Thyroid gland (tissue), 4 donors: Measurements from ENCODE around the gene APBA1. TPM values are rescaled to one million over a fixed set of nuclear protein-coding genes. Genes with fewer than 3 reads are reported as not detected.

Experiments used
- DNase-seq, 2 donors: peaks; one replicate each; pipeline ENCODE4 v3.0.0-alpha.2; 2019
- H3K27ac ChIP-seq, 3 donors: fragments of 200-600 bp; sonication (generic); 1 replicate in 2 of 3; 2 replicates in 1 of 3; pipeline ENCODE4 v1.5.1; 2016 to 2019; ENCODE audit warnings: mild to moderate bottlenecking in 1 of 3, moderate library complexity in 1 of 3
- H3K27me3 ChIP-seq: fragments of 200-600 bp; sonication (generic); one replicate; pipeline ENCODE4 v1.5.1; 2019
- H3K36me3 ChIP-seq, 2 donors: fragments of 200-600 bp; sonication (generic); one replicate each; pipeline ENCODE4 v1.5.1; 2016 to 2019
- H3K4me1 ChIP-seq, 2 donors: fragments of 200-600 bp; sonication (generic); one replicate each; pipeline ENCODE4 v1.5.1; 2017 to 2019
- H3K4me3 ChIP-seq, 3 donors: fragments of 200-600 bp; sonication (generic); replicated peaks in 1 of 3; 1 replicate in 2 of 3; 2 replicates in 1 of 3; pipeline ENCODE4 v1.5.1; 2016; ENCODE audit warnings: mild to moderate bottlenecking in 1 of 3
- H3K9me3 ChIP-seq: fragments of 200-600 bp; sonication (generic); one replicate; pipeline ENCODE4 v1.5.1; 2017
- CTCF ChIP-seq, 6 experiments: fragments of 200-600 bp in 3 of 6; fragments of 450-650 bp in 3 of 6; sonication (generic) in 3 of 6; IDR thresholded peaks; one replicate each; pipeline ENCODE4 v1.5.1; 2016 to 2019; ENCODE audit warnings: antibody characterized with exemption in 6 of 6, mild to moderate bottlenecking in 2 of 6, inconsistent platforms in 1 of 6, moderate library complexity in 1 of 6
- POLR2A ChIP-seq, 2 donors: fragments of 450-650 bp; IDR thresholded peaks; one replicate each; pipeline ENCODE4 v1.6.1; 2017; ENCODE audit warnings: antibody characterized with exemption in 2 of 2, mild to moderate bottlenecking in 2 of 2, moderate library complexity in 1 of 2
- WGBS, 2 donors: methylation state at CpG; one replicate each; pipeline ENCODE4 v1.1.5; 2017; 5-methylcytosine and 5-hydroxymethylcytosine counted together
- intact Hi-C: fragments of 100-400 bp; cut with DNase I; formaldehyde crosslinking; loops from one replicate; pipeline ENCODE4 v1.15.1; 2023
- total RNA-seq, 4 donors: library from RNA; depleted of rRNA; stranded (reverse); fragments of >200 nt; gene quantifications; one replicate each; pipeline ENCODE4 v1.2.3, GENCODE V29; 2016

Gene APBA1
- total RNA-seq, 4 donors from 2014 or later: 2.8 to 11.2 (median 3.8) TPM

DNA sequence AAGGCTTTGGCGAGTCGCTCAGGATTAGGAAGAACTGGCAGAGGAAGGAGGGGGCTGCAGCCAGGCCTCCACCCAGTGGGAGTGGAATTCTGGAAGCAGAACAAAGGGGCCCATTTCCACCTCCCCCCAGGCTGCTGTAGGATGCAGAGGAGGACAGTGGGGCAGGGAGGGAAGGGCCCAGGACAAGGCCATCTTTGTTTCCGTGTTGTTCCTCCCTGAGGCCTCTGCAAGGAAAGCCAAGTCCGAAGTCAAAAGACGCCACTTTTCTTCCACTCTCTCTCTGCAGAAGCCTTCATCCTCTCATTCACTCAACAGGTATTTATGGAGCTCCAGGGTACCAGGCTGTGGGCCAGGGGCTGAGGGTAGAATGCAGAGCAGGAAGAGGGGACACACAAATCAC, 276.5 kb downstream of the APBA1 start:
- no peak for TF ChIP-seq POLR2A (IDR thresholded peaks at IDR 0.05)
- TF ChIP-seq CTCF (IDR thresholded peaks at IDR 0.05): no peak

GRCh38 chr9:69393425-69393824, 278.7 kb downstream of the APBA1 start:
- Histone ChIP-seq H3K27ac (no peak overlapping the region), H3K27me3 (no peaks in the 10 kb centered on the region), H3K9me3 (no peaks in the 10 kb centered on the region), H3K4me3 (no peak overlapping the region), H3K4me1 (peaks cover 0 to 18% of the 10 kb centered on the region in 2 donors), H3K36me3 (peaks cover 15 to 17% of the 10 kb centered on the region in 2 donors)
- 88 to 92% methylated on average over 6 of the region's 6 CpGs for WGBS, 2 donors
- intact Hi-C loops: no loop called here
- DNase-seq: no peak
- no peak for TF ChIP-seq POLR2A (IDR thresholded peaks at IDR 0.05)
- TF ChIP-seq CTCF (IDR thresholded peaks at IDR 0.05): no peak

More for the DNA sequence above, 276.5 kb downstream of the APBA1 start:
- intact Hi-C loops: no loop called here
- H3K4me3 ChIP-seq: no peak overlapping the region
- H3K9me3 ChIP-seq: no peaks in the 10 kb centered on the region
- peaks cover 11 to 17% of the 10 kb centered on the region in 2 donors for H3K36me3 ChIP-seq
- no peak for DNase-seq
- no peaks in the 10 kb centered on the region for H3K27me3 ChIP-seq
- WGBS, 2 donors: 96 to 97% methylated on average over 5 of the region's 5 CpGs
- no peak overlapping the region for H3K27ac ChIP-seq
- peaks cover 0 to 18% of the 10 kb centered on the region in 2 donors for H3K4me1 ChIP-seq

DNA sequence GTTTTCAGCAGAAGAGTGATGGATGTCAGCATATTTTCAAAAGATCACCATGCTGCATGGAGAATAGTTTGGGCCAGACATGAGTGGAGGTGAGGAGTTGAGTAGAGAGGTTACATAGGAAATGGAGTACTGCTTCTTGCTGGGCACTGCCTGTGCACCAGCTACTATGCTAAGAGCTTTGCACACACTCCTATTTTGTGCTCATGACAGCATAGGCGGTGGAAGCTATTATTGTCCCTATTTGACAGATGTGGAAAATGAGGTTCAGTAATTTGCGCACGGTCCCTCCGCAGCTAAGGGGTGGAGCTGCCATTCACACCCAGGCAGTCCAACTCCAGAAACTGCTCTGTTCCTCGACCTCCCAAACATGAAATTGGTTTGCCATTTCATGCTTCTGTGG, 279.3 kb downstream of the APBA1 start:
- WGBS, 2 donors: 89 to 96% methylated on average over 5 of the region's 5 CpGs
- intact Hi-C loops: no loop called here
- TF ChIP-seq CTCF (IDR thresholded peaks at IDR 0.05): no peak
- no peak for TF ChIP-seq POLR2A (IDR thresholded peaks at IDR 0.05)
- H3K27ac ChIP-seq: no peak overlapping the region
- H3K4me1 ChIP-seq: peaks cover 0 to 18% of the 10 kb centered on the region in 2 donors
- peaks cover 17 to 21% of the 10 kb centered on the region in 2 donors for H3K36me3 ChIP-seq
- no peak for DNase-seq
- no peaks in the 10 kb centered on the region for H3K27me3 ChIP-seq
- no peak overlapping the region for H3K4me3 ChIP-seq
- no peaks in the 10 kb centered on the region for H3K9me3 ChIP-seq

- Histone ChIP-seq H3K4me3 (no peak overlapping the region), H3K9me3 (no peaks in the 10 kb centered on the region), H3K4me1 (peaks cover 0 to 18% of the 10 kb centered on the region in 2 donors), H3K36me3 (peaks cover 23 to 29% of the 10 kb centered on the region in 2 donors), H3K27me3 (no peaks in the 10 kb centered on the region), H3K27ac (no peak overlapping the region)
- DNase-seq: no peak
- TF ChIP-seq POLR2A (IDR thresholded peaks at IDR 0.05) (no peak), CTCF (IDR thresholded peaks at IDR 0.05) (no peak)
- intact Hi-C loops: no loop called here
- WGBS, 2 donors: 48 to 54% methylated on average over 7 of the region's 7 CpGs
Observed at GRCh38 chr9:69391946-69392345, 280.2 kb downstream of the APBA1 start.

DNA sequence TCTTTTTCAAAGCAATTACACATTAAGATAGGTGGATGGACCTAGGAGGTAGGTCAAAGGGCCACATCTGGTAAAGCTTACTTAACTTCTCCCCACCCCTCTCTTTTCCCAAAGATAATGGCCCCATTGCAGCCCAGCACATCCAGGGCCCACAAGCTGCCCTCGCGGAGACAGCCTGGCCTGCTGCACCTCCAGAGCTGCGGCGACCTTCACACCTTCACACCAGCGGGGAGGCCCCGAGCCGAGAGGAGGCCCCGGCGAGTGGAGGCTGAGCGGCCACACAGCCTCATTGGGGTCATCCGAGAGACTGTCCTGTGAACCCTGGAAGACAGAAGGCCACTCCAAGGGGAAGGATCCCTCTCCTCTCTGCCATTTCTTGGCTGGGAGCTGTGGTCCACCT, 280.7 kb downstream of the APBA1 start:
- Histone ChIP-seq H3K4me1 (peaks cover 0 to 18% of the 10 kb centered on the region in 2 donors), H3K4me3 (no peak overlapping the region), H3K27ac (no peak overlapping the region), H3K9me3 (no peaks in the 10 kb centered on the region), H3K27me3 (no peaks in the 10 kb centered on the region), H3K36me3 (peaks cover 28 to 33% of the 10 kb centered on the region in 2 donors)
- intact Hi-C loops: no loop called here
- TF ChIP-seq CTCF (IDR thresholded peaks at IDR 0.05): no peak
- no peak for TF ChIP-seq POLR2A (IDR thresholded peaks at IDR 0.05)
- 85 to 94% methylated on average over 2 to 11 of the region's 11 CpGs for WGBS, 2 donors
- no peak for DNase-seq
